HepG2 (cell line): ENCODE results near the gene SLC7A10. TPM values are rescaled to one million over a fixed set of nuclear protein-coding genes. Genes with fewer than 3 reads are reported as not detected.

Source experiments
- ATAC-seq: fragments of 200-7000 bp; cut with Tn5 transposase; 3 replicates; pipeline ENCODE4 v1.9.1; 2020; ENCODE audit warnings: mild to moderate bottlenecking, moderate library complexity
- BruUV-seq: library from RNA; stranded (reverse); fragments of 400-500 nt; replicated peaks from 2 replicates; lab custom pipeline; 2021; lab: Mats Ljungman, UMichigan
- CTCF ChIA-PET: fragments of 300-600 bp; formaldehyde crosslinking; extraction: SDS; loops from one replicate; lab custom pipeline; 2021; ENCODE audit warnings: low total read pairs, inconsistent platforms, low intra/inter-chr PET ratio; lab: Yijun Ruan, JAX
- POLR2A ChIA-PET: fragments of 350-600 bp; sonication (Branson Sonifier 250); formaldehyde crosslinking; loops from one replicate; lab custom pipeline; 2020; ENCODE audit warnings: antibody characterized with exemption, inconsistent platforms; lab: Yijun Ruan, JAX
- DNase-seq: peaks from one replicate; pipeline ENCODE4 v3.0.0-alpha.2; 2015; ENCODE audit warnings: low spot score
- FAIRE-seq: peaks from 3 replicates; lab custom pipeline; 2011; peaks lifted over from hg19 to GRCh38; lab: Jason Lieb, UNC
- H2AFZ ChIP-seq: one replicate; pipeline ENCODE4 v1.6.1; 2011; ENCODE audit warnings: low read length, inconsistent platforms
- H3K27ac ChIP-seq: fragments of 300-600 bp; 3 replicates; pipeline ENCODE4 v1.8.0; 2011; ENCODE audit warnings: mixed run types, mild to moderate bottlenecking, mixed read lengths, low read length, inconsistent platforms; ENCODE audit not compliant: insufficient read depth; ENCODE audit errors: extremely low read length
- H3K27me3 ChIP-seq, 2 experiments: fragments of 200-600 bp in 1 of 2; 2 replicates in 1 of 2; 3 replicates in 1 of 2; pipeline versions ENCODE4 v1.6.0 to v1.8.0; 2011; ENCODE audit warnings: low read length in 2 of 2, mild to moderate bottlenecking in 2 of 2, moderate library complexity in 2 of 2, inconsistent platforms in 1 of 2; ENCODE audit not compliant: insufficient read depth in 2 of 2, control insufficient read depth in 1 of 2
- H3K36me3 ChIP-seq, 2 experiments: fragments of 200-600 bp in 1 of 2; replicated peaks in 1 of 2; 2 replicates in 1 of 2; 3 replicates in 1 of 2; pipeline versions ENCODE4 v1.5.1 to v1.8.0; 2011; ENCODE audit warnings: low read length in 2 of 2, inconsistent platforms in 1 of 2; ENCODE audit not compliant: insufficient read depth in 2 of 2, control insufficient read depth in 1 of 2
- H3K4me1 ChIP-seq: 2 replicates; pipeline ENCODE4 v1.5.1; 2012; ENCODE audit warnings: low read length, inconsistent platforms; ENCODE audit not compliant: insufficient read depth
- H3K4me2 ChIP-seq: 2 replicates; pipeline ENCODE4 v1.6.0; 2011; ENCODE audit warnings: low read depth, low read length, inconsistent platforms
- H3K4me3 ChIP-seq, 3 experiments: fragments of 200-600 bp in 1 of 3; sonication (generic), shearing (Covaris generic) in 1 of 3; replicated peaks in 1 of 3; 2 replicates each; pipeline ENCODE4 v1.5.1; 2011 to 2016; ENCODE audit warnings: low read length in 3 of 3, inconsistent platforms in 2 of 3, low read depth in 2 of 3, mild to moderate bottlenecking in 2 of 3, control low read depth in 1 of 3, mixed read lengths in 1 of 3; ENCODE audit not compliant: insufficient read depth in 1 of 3
- H3K79me2 ChIP-seq: one replicate; pipeline ENCODE4 v1.6.1; 2011; ENCODE audit warnings: low read length, inconsistent platforms; ENCODE audit not compliant: insufficient read depth
- H3K9ac ChIP-seq: 2 replicates; pipeline ENCODE4 v1.6.0; 2011; ENCODE audit warnings: mild to moderate bottlenecking, low read depth, low read length, inconsistent platforms; ENCODE audit not compliant: insufficient read depth
- H3K9me3 ChIP-seq: 2 replicates; pipeline ENCODE4 v1.5.1; 2012; ENCODE audit warnings: mild to moderate bottlenecking, low read length
- H4K20me1 ChIP-seq: 2 replicates; pipeline ENCODE4 v1.6.0; 2011; ENCODE audit warnings: inconsistent platforms, mild to moderate bottlenecking, low read length, moderate library complexity; ENCODE audit not compliant: insufficient read depth
- EZH2 ChIP-seq: conservative IDR thresholded peaks from 2 replicates; pipeline ENCODE4 v1.6.1; 2012; ENCODE audit warnings: mild to moderate bottlenecking, low read depth, low read length, moderate library complexity
- GABPA ChIP-seq, 2 experiments: IDR thresholded peaks; 2 replicates each; pipeline ENCODE4 v1.6.1; 2011 to 2016; ENCODE audit warnings: low read depth in 2 of 2, low read length in 1 of 2, missing biosample characterization in 1 of 2, missing genetic modification characterization in 1 of 2
- HNRNPL ChIP-seq: fragments of 200-400 bp; formaldehyde crosslinking; IDR thresholded peaks from 2 replicates; pipeline ENCODE4 v1.6.1; 2017; ENCODE audit warnings: mild to moderate bottlenecking, low read depth, low read length
- ZNF451 ChIP-seq: sonication (generic); formaldehyde crosslinking; IDR thresholded peaks from 2 replicates; pipeline ENCODE4 v1.5.0; 2020; ENCODE audit warnings: mild to moderate bottlenecking, missing genetic modification reagents
- WGBS: methylation state at CpG from one replicate; pipeline ENCODE4 v1.1.6; 2017; ENCODE audit warnings: low lambda C conversion rate; 5-methylcytosine and 5-hydroxymethylcytosine counted together
- in situ Hi-C: cut with HindIII; loops from 2 replicates; pipeline ENCODE4 v1.10.0; 2017; ENCODE audit warnings: low pct_unique_long_range_greater_than_20kb; ENCODE audit not compliant: extremely low pct_ligation_motif_present
- intact Hi-C: fragments of 100-400 bp; cut with micrococcal nuclease; formaldehyde crosslinking; loops from one replicate; pipeline ENCODE4 v1.10.0; 2022; ENCODE audit not compliant: unreplicated experiment
- polyA plus RNA-seq, 8 experiments: library from polyadenylated mRNA; depleted of rRNA in 3 of 8; stranded (reverse) in 7 of 8; unstranded in 1 of 8; fragments of >200 nt; fragmentation: Illumina TruSeq in 4 of 8; extraction: Trizol in 4 of 8; gene quantifications; 2 replicates each; pipeline versions ENCODE4 v1.2.1 to v1.2.3, GENCODE V29; 2011 to 2016; ENCODE audit warnings: low read depth in 4 of 8, missing spikeins in 1 of 8, mixed read lengths in 1 of 8; ENCODE audit not compliant: insufficient read depth in 1 of 8
- total RNA-seq, 5 experiments: library from RNA; depleted of rRNA; stranded (reverse); fragments of >200 nt; fragmentation: Illumina TruSeq; extraction: Trizol; gene quantifications; 2 replicates each; pipeline ENCODE4 v1.2.3, GENCODE V29; 2016; ENCODE audit warnings: low read depth in 1 of 5
- TF ChIP-seq, protein P1 (sequence below): IDR thresholded peaks from 2 replicates; pipeline ENCODE4 v1.6.1; 2012; ENCODE audit warnings: low read depth, low read length, improper control_type of control experiment

Gene SLC7A10
- total and polyA plus RNA-seq, 2 of the 13 experiments (the other 11 are each of a cell fraction or from before 2014, with no cell fraction given), result 1.1 to 2.2 TPM

DNA sequence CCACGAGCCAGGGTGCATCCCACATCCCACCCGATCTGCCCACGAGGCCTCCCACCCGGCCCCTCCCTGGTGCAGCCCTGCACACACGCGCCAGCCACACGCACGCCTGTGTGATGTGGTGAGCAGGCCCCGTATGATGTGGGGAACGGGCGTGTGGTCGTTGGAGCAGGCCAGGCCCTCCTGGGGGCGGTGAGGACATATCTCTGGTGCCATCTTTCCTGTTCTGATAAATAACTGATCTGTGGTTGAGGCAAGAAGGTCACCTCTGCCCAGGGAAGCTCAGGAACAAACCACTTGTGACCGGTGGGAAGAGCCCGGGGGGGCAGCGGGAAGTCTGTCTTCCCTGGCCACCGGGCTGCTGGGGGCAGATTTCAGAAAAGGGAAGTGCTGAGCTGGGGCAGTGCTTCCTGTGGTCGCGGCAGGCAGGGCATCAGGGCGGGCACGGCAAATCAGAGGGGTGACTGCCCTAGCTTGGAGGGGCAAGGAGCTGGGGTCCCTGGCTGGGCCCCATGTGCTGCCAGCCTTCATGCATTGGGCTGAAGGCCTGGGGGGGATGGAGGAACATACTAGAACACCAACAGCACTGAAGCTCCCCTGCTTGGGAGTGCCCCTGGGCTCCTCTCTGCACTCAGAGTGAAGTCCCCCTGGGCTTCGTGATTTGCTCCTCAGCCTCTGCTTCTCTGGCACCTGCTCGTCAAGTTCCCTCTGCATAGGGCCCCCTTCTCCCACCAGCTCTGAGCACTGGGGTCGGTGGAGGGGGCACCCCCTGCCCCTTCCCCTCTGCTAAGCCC is 35.2 kb upstream of the SLC7A10 start:
- no peak overlapping the region for H3K9ac ChIP-seq

DNA sequence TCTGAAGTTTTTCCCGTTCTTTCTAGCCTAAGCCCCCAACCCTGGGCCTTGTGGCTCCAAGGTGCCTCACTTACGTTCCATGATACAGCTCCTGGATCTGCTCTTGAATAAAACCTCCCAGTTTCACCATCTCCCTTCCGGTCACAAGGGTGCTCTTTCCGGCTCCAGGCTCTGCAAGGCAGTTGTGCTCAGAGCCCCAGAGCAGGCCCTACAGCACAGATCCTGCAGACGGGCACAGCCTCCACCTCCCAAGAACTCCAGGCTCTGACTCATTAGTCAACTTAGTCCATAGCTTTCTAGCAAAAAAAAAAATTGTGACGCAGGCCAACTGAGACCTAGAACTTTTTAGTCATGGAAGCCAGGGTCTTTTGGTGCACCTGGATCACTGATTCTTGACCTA is 33.9 kb upstream of the SLC7A10 start:
- 54% methylated on average over 6 of the region's 6 CpGs for WGBS
- H3K9me3 ChIP-seq, result peaks cover 5% of the 10 kb centered on the region
- peaks cover 5 to 21% of the 10 kb centered on the region in 2 experiments; a peak in 4 of 5 replicates for H3K27me3 ChIP-seq
- no peak overlapping the region for H2AFZ ChIP-seq
- in situ Hi-C loops, result no loop called here
- POLR2A ChIA-PET, result interaction anchor here (1.0 to 2.4 kb wide), 3 partner anchors 8 to 43 kb away, joined by 3 to 7 read pairs (median 3); partner anchors contain the start of gene CEBPA
- H3K36me3 ChIP-seq, result no peaks in the 10 kb centered on the region
- H4K20me1 ChIP-seq, result no peaks in the 10 kb centered on the region
- BruUV-seq, result no TSS peak
- peaks cover 35% of the 10 kb centered on the region for H3K4me1 ChIP-seq
- no peak overlapping the region for H3K27ac ChIP-seq
- TF ChIP-seq GABPA (IDR thresholded peaks at IDR 0.05; ENCODE audit: low read depth, low read length) (no peak), GABPA (CRISPR knock-in tag; IDR thresholded peaks at IDR 0.05; ENCODE audit: low read depth) (0 out of 2 replicates have a peak, but pooled peaks have one; percentile 44), ZNF451 (CRISPR knock-in tag) (no peak)
- CTCF ChIA-PET, result no interaction called here
- FAIRE-seq (no peak), DNase-seq (no peak), ATAC-seq (no peak)
- intact Hi-C loops, result no loop called here
- no peak overlapping the region for H3K4me3 ChIP-seq
- no peak overlapping the region for H3K9ac ChIP-seq
- no peak overlapping the region for H3K4me2 ChIP-seq
- H3K79me2 ChIP-seq, result no peaks in the 10 kb centered on the region

More for the DNA sequence above, 35.2 kb upstream of the SLC7A10 start:
- Histone ChIP-seq H3K9me3 (peaks cover 5% of the 10 kb centered on the region), H3K4me1 (peaks cover 40% of the 10 kb centered on the region), H3K27me3 (peaks cover 0 to 10% of the 10 kb centered on the region in 2 experiments; a peak in 3 of 5 replicates), H3K4me2 (no peak overlapping the region), H3K27ac (no peak overlapping the region), H3K36me3 (no peaks in the 10 kb centered on the region), H3K4me3 (no peak overlapping the region; a peak in 1 of 6 replicates), H2AFZ (no peak overlapping the region), H4K20me1 (no peaks in the 10 kb centered on the region), H3K79me2 (no peaks in the 10 kb centered on the region)
- CTCF ChIA-PET, result no interaction called here
- TF ChIP-seq EZH2, result no peak
- 0 out of 2 replicates have a peak, but pooled peaks have one; percentile 34 for TF ChIP-seq HNRNPL
- TF ChIP-seq, protein P1, sequence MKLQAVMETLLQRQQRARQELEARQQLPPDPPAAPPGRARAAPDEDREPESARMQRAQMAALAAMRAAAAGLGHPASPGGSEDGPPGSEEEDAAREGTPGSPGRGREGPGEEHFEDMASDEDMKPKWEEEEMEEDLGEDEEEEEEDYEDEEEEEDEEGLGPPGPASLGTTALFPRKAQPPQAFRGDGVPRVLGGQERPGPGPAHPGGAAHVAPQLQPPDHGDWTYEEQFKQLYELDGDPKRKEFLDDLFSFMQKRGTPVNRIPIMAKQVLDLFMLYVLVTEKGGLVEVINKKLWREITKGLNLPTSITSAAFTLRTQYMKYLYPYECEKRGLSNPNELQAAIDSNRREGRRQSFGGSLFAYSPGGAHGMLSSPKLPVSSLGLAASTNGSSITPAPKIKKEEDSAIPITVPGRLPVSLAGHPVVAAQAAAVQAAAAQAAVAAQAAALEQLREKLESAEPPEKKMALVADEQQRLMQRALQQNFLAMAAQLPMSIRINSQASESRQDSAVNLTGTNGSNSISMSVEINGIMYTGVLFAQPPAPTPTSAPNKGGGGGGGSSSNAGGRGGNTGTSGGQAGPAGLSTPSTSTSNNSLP, result no peak
- peak; percentile 14; the same call in 2 of the 3 replicates for ATAC-seq
- in situ Hi-C loops, result no loop called here
- WGBS, result 38% methylated on average over 13 of the region's 24 CpGs
- POLR2A ChIA-PET, result interaction anchor here (1.1 to 1.7 kb wide), 3 partner anchors 12 to 39 kb away, joined by 3 to 5 read pairs (median 4); no protein-coding TSS in a partner anchor
- DNase-seq, result no peak
- intact Hi-C loops, result no loop called here
- FAIRE-seq, result no peak
- no TSS peak for BruUV-seq
